GM19035 (cell line): ENCODE data around the gene OR51B5.
"Not testable (repeated sequence)": the region's sequence is repeated elsewhere in the genome, so short reads cannot be mapped to it uniquely, and the experiment has no call there.

Source experiments
- ATAC-seq: cut with Tn5 transposase; IDR thresholded peaks from one replicate; pipeline ENCODE4 v1.9.1; 2021; ENCODE audit not compliant: unreplicated experiment

Gene OR51B5

GRCh38 chr11:5343474-5344335 is at the start of gene OR51B5:
Gene OR51B5 (minus strand): TSS chr11:5343524. CDS start chr11:5343524, 0 bp downstream.
- no peak for ATAC-seq

GRCh38 chr11:5390210-5390609 is 46.9 kb upstream of the OR51B5 start:
- no peak for ATAC-seq

- no peak for ATAC-seq
Observed at GRCh38 chr11:5384335-5384734, 41.0 kb upstream of the OR51B5 start.

GRCh38 chr11:5383576-5383975 is 40.3 kb upstream of the OR51B5 start, which contains the start of gene OR51M1:
Gene OR51M1 (plus strand): TSS chr11:5383812. CDS start chr11:5389399, 5,587 bp downstream.
- no peak for ATAC-seq

GRCh38 chr11:5380740-5381342 is 37.5 kb upstream of the OR51B5 start:
- ATAC-seq, result peak; percentile 91

GRCh38 chr11:5369789-5370188 is 26.5 kb upstream of the OR51B5 start:
- ATAC-seq, result no peak

- no peak for ATAC-seq
Observed at GRCh38 chr11:5368502-5369043, 25.2 kb upstream of the OR51B5 start.

GRCh38 chr11:5367448-5368074 is 24.2 kb upstream of the OR51B5 start:
- no peak for ATAC-seq

- no peak for ATAC-seq
Observed at GRCh38 chr11:5366856-5367255, 23.5 kb upstream of the OR51B5 start.

GRCh38 chr11:5366365-5366764 is 23.0 kb upstream of the OR51B5 start:
- ATAC-seq, result not testable (repeated sequence)

GRCh38 chr11:5364214-5364613 is 20.9 kb upstream of the OR51B5 start:
- no peak for ATAC-seq

GRCh38 chr11:5363679-5364078 is 20.4 kb upstream of the OR51B5 start:
- no peak for ATAC-seq

GRCh38 chr11:5362017-5362625 is 18.8 kb upstream of the OR51B5 start:
- no peak for ATAC-seq

GRCh38 chr11:5356031-5356430 is 12.7 kb upstream of the OR51B5 start:
- ATAC-seq, result not testable (repeated sequence)

GRCh38 chr11:5351208-5351607 is 7.9 kb upstream of the OR51B5 start, which contains the start of gene OR51B6:
Gene OR51B6 (plus strand): TSS chr11:5351508. CDS start chr11:5351508, 0 bp downstream.
- no peak for ATAC-seq

GRCh38 chr11:5349550-5349949 is 6.2 kb upstream of the OR51B5 start:
- no peak for ATAC-seq

- no peak for ATAC-seq
Observed at GRCh38 chr11:5348551-5349194, 5.3 kb upstream of the OR51B5 start.

GRCh38 chr11:5345831-5346230 is 2.5 kb upstream of the OR51B5 start:
- no peak for ATAC-seq

GRCh38 chr11:5339771-5340322 is 3.5 kb downstream of the OR51B5 start:
- ATAC-seq, result peak; percentile 43

- ATAC-seq, result not testable (repeated sequence)
Observed at GRCh38 chr11:5337253-5337652, 6.1 kb downstream of the OR51B5 start.
